Neural crest cell (in vitro differentiated cells): ENCODE data around the gene PRKAR1B. TPM values are rescaled to one million over a fixed set of nuclear protein-coding genes. Genes with fewer than 3 reads are reported as not detected.

ENCODE experiments used
- DNase-seq: peaks from one replicate; pipeline ENCODE4 v3.0.0; 2021; ENCODE audit warnings: low read depth, mixed read lengths, low spot score
- H3K27ac Mint-ChIP-seq: one replicate; pipeline ENCODE4 v1.8.0; 2021; ENCODE audit warnings: mild to moderate bottlenecking, mixed read lengths; ENCODE audit not compliant: unreplicated experiment
- H3K27me3 Mint-ChIP-seq: 2 replicates; pipeline ENCODE4 v1.8.0; 2021; ENCODE audit warnings: low read depth, mild to moderate bottlenecking, mixed read lengths
- H3K36me3 Mint-ChIP-seq: 2 replicates; pipeline ENCODE4 v1.8.0; 2021; ENCODE audit warnings: low read depth, mild to moderate bottlenecking, mixed read lengths
- H3K4me1 Mint-ChIP-seq: 2 replicates; pipeline ENCODE4 v1.8.0; 2021; ENCODE audit warnings: mixed read lengths
- H3K4me3 Mint-ChIP-seq: one replicate; pipeline ENCODE4 v1.8.0; 2021; ENCODE audit warnings: mild to moderate bottlenecking, mixed read lengths
- H3K9me3 Mint-ChIP-seq: 2 replicates; pipeline ENCODE4 v1.8.0; 2021; ENCODE audit warnings: mixed read lengths
- CTCF ChIP-seq: fragments of 200-600 bp; sonication (generic); conservative IDR thresholded peaks from 2 replicates; pipeline ENCODE4 v1.5.0; 2021; ENCODE audit warnings: antibody characterized with exemption, mild to moderate bottlenecking
- total RNA-seq: library from RNA; stranded (reverse); gene quantifications from 2 replicates; pipeline ENCODE4 v1.2.1, GENCODE V29; 2021

Gene PRKAR1B
- total RNA-seq, 1 donor from 2014 or later: 9.5 TPM

- Mint-ChIP-seq H3K4me1 (no peaks in the 10 kb centered on the region), H3K4me3 (no peak overlapping the region), H3K9me3 (no peaks in the 10 kb centered on the region), H3K27me3 (no peaks in the 10 kb centered on the region), H3K36me3 (peaks cover 4% of the 10 kb centered on the region), H3K27ac (no peak overlapping the region)
- DNase-seq: no peak
- no peak for TF ChIP-seq CTCF
These were observed 61.2 kb downstream of the PRKAR1B start for GRCh38 chr7:665736-666453.

- no peaks in the 10 kb centered on the region for H3K9me3 Mint-ChIP-seq
- DNase-seq: no peak
- no peaks in the 10 kb centered on the region for H3K4me1 Mint-ChIP-seq
- H3K36me3 Mint-ChIP-seq: peaks cover 4% of the 10 kb centered on the region
- no peak overlapping the region for H3K27ac Mint-ChIP-seq
- no peaks in the 10 kb centered on the region for H3K27me3 Mint-ChIP-seq
- H3K4me3 Mint-ChIP-seq: no peak overlapping the region
- no peak for TF ChIP-seq CTCF
These were observed 61.9 kb downstream of the PRKAR1B start for GRCh38 chr7:664997-665735.

- Mint-ChIP-seq H3K9me3 (no peaks in the 10 kb centered on the region), H3K4me1 (no peaks in the 10 kb centered on the region), H3K36me3 (peaks cover 4% of the 10 kb centered on the region), H3K27ac (no peak overlapping the region), H3K27me3 (no peaks in the 10 kb centered on the region), H3K4me3 (no peak overlapping the region)
- TF ChIP-seq CTCF: no peak
- DNase-seq: no peak
These were observed 62.7 kb downstream of the PRKAR1B start for GRCh38 chr7:664402-664775.

GRCh38 chr7:662576-662975, 64.5 kb downstream of the PRKAR1B start:
- H3K9me3 Mint-ChIP-seq: no peaks in the 10 kb centered on the region
- H3K36me3 Mint-ChIP-seq: no peaks in the 10 kb centered on the region
- no peak overlapping the region for H3K4me3 Mint-ChIP-seq
- no peaks in the 10 kb centered on the region for H3K27me3 Mint-ChIP-seq
- H3K4me1 Mint-ChIP-seq: no peaks in the 10 kb centered on the region
- TF ChIP-seq CTCF: no peak
- DNase-seq: no peak
- H3K27ac Mint-ChIP-seq: no peak overlapping the region

GRCh38 chr7:659996-660395, 67.1 kb downstream of the PRKAR1B start:
- no peak overlapping the region for H3K4me3 Mint-ChIP-seq
- no peak overlapping the region for H3K27ac Mint-ChIP-seq
- no peak for TF ChIP-seq CTCF
- H3K9me3 Mint-ChIP-seq: no peaks in the 10 kb centered on the region
- no peaks in the 10 kb centered on the region for H3K4me1 Mint-ChIP-seq
- no peak for DNase-seq
- no peaks in the 10 kb centered on the region for H3K36me3 Mint-ChIP-seq
- no peaks in the 10 kb centered on the region for H3K27me3 Mint-ChIP-seq
